Hippocampal formation (tissue), 2 donors: ENCODE measurements around the gene ARSA.

Experiments
- DNase-seq, 2 donors: peaks; one replicate each; lab custom pipeline; 2025; lab: John Stamatoyannopoulos, UW

The ARSA gene

GRCh38 chr22:50579752-50580151, 48.2 kb downstream of the ARSA start:
- DNase-seq: no peak

GRCh38 chr22:50578776-50579310, 49.1 kb downstream of the ARSA start:
- no peak for DNase-seq

- DNase-seq: no peak
Measured at GRCh38 chr22:50577987-50578775, 49.8 kb downstream of the ARSA start, which contains the start of gene CPT1B. TSS of gene CPT1B (minus strand) at chr22:50578427. CDS start at chr22:50577915, 512 bp downstream.

- no peak for DNase-seq
Measured at GRCh38 chr22:50577697-50577986, 50.3 kb downstream of the ARSA start.

- no peak for DNase-seq
Measured at GRCh38 chr22:50576806-50577696, 50.9 kb downstream of the ARSA start.

GRCh38 chr22:50576070-50576469, 51.9 kb downstream of the ARSA start:
- DNase-seq: no peak

- DNase-seq: no peak
Measured at GRCh38 chr22:50575426-50575941, 52.5 kb downstream of the ARSA start.
